HepG2 (cell line): ENCODE results near the gene FBXL7. TPM values are rescaled to one million over a fixed set of nuclear protein-coding genes. Genes with fewer than 3 reads are reported as not detected.

Experiments used
- ATAC-seq: fragments of 200-7000 bp; cut with Tn5 transposase; 3 replicates; pipeline ENCODE4 v1.9.1; 2020; ENCODE audit warnings: mild to moderate bottlenecking, moderate library complexity
- BruUV-seq: library from RNA; stranded (reverse); fragments of 400-500 nt; replicated peaks from 2 replicates; lab custom pipeline; 2021; lab: Mats Ljungman, UMichigan
- CTCF ChIA-PET: fragments of 300-600 bp; formaldehyde crosslinking; extraction: SDS; loops from one replicate; lab custom pipeline; 2021; ENCODE audit warnings: low total read pairs, inconsistent platforms, low intra/inter-chr PET ratio; lab: Yijun Ruan, JAX
- POLR2A ChIA-PET: fragments of 350-600 bp; sonication (Branson Sonifier 250); formaldehyde crosslinking; loops from one replicate; lab custom pipeline; 2020; ENCODE audit warnings: antibody characterized with exemption, inconsistent platforms; lab: Yijun Ruan, JAX
- DNase-seq: peaks from one replicate; pipeline ENCODE4 v3.0.0-alpha.2; 2015; ENCODE audit warnings: low spot score
- FAIRE-seq: peaks from 3 replicates; lab custom pipeline; 2011; peaks lifted over from hg19 to GRCh38; lab: Jason Lieb, UNC
- H2AFZ ChIP-seq: one replicate; pipeline ENCODE4 v1.6.1; 2011; ENCODE audit warnings: low read length, inconsistent platforms
- H3K27ac ChIP-seq: fragments of 300-600 bp; 3 replicates; pipeline ENCODE4 v1.8.0; 2011; ENCODE audit warnings: mixed run types, mild to moderate bottlenecking, mixed read lengths, low read length, inconsistent platforms; ENCODE audit not compliant: insufficient read depth; ENCODE audit errors: extremely low read length
- H3K27me3 ChIP-seq, 2 experiments: fragments of 200-600 bp in 1 of 2; 2 replicates in 1 of 2; 3 replicates in 1 of 2; pipeline versions ENCODE4 v1.6.0 to v1.8.0; 2011; ENCODE audit warnings: low read length in 2 of 2, mild to moderate bottlenecking in 2 of 2, moderate library complexity in 2 of 2, inconsistent platforms in 1 of 2; ENCODE audit not compliant: insufficient read depth in 2 of 2, control insufficient read depth in 1 of 2
- H3K36me3 ChIP-seq, 2 experiments: fragments of 200-600 bp in 1 of 2; replicated peaks in 1 of 2; 2 replicates in 1 of 2; 3 replicates in 1 of 2; pipeline versions ENCODE4 v1.5.1 to v1.8.0; 2011; ENCODE audit warnings: low read length in 2 of 2, inconsistent platforms in 1 of 2; ENCODE audit not compliant: insufficient read depth in 2 of 2, control insufficient read depth in 1 of 2
- H3K4me1 ChIP-seq: 2 replicates; pipeline ENCODE4 v1.5.1; 2012; ENCODE audit warnings: low read length, inconsistent platforms; ENCODE audit not compliant: insufficient read depth
- H3K4me2 ChIP-seq: 2 replicates; pipeline ENCODE4 v1.6.0; 2011; ENCODE audit warnings: low read depth, low read length, inconsistent platforms
- H3K4me3 ChIP-seq, 3 experiments: fragments of 200-600 bp in 1 of 3; sonication (generic), shearing (Covaris generic) in 1 of 3; replicated peaks in 1 of 3; 2 replicates each; pipeline ENCODE4 v1.5.1; 2011 to 2016; ENCODE audit warnings: low read length in 3 of 3, inconsistent platforms in 2 of 3, low read depth in 2 of 3, mild to moderate bottlenecking in 2 of 3, control low read depth in 1 of 3, mixed read lengths in 1 of 3; ENCODE audit not compliant: insufficient read depth in 1 of 3
- H3K79me2 ChIP-seq: one replicate; pipeline ENCODE4 v1.6.1; 2011; ENCODE audit warnings: low read length, inconsistent platforms; ENCODE audit not compliant: insufficient read depth
- H3K9ac ChIP-seq: 2 replicates; pipeline ENCODE4 v1.6.0; 2011; ENCODE audit warnings: mild to moderate bottlenecking, low read depth, low read length, inconsistent platforms; ENCODE audit not compliant: insufficient read depth
- H3K9me3 ChIP-seq: 2 replicates; pipeline ENCODE4 v1.5.1; 2012; ENCODE audit warnings: mild to moderate bottlenecking, low read length
- H4K20me1 ChIP-seq: 2 replicates; pipeline ENCODE4 v1.6.0; 2011; ENCODE audit warnings: inconsistent platforms, mild to moderate bottlenecking, low read length, moderate library complexity; ENCODE audit not compliant: insufficient read depth
- ARID5B ChIP-seq: IDR thresholded peaks from 2 replicates; pipeline ENCODE4 v1.4.0; 2020; ENCODE audit warnings: mild to moderate bottlenecking, missing genetic modification reagents
- GTF3A ChIP-seq: sonication (generic); formaldehyde crosslinking; conservative IDR thresholded peaks from 2 replicates; pipeline ENCODE4 v1.4.0; 2020; ENCODE audit warnings: mild to moderate bottlenecking, missing genetic modification reagents
- KLF16 ChIP-seq, 2 experiments: sonication (generic) in 1 of 2; formaldehyde crosslinking in 1 of 2; IDR thresholded peaks; 2 replicates each; pipeline versions ENCODE4 v1.6.1 to v1.8.0; 2016 to 2023; ENCODE audit warnings: missing genetic modification reagents in 2 of 2, missing compliant biosample characterization in 1 of 2
- MAFF ChIP-seq: IDR thresholded peaks from 2 replicates; pipeline ENCODE4 v1.6.1; 2011; ENCODE audit warnings: low read depth, low read length, improper control_type of control experiment
- MAFK ChIP-seq, 2 experiments: IDR thresholded peaks in 1 of 2; conservative IDR thresholded peaks in 1 of 2; 2 replicates each; pipeline ENCODE4 v1.6.1; 2011; ENCODE audit warnings: improper control_type of control experiment in 2 of 2, low read length in 2 of 2
- NAIF1 ChIP-seq: sonication (generic); formaldehyde crosslinking; IDR thresholded peaks from 2 replicates; pipeline ENCODE4 v1.5.0; 2020; ENCODE audit warnings: mild to moderate bottlenecking, missing genetic modification reagents, borderline replicate concordance
- NBN ChIP-seq: fragments of 450-650 bp; conservative IDR thresholded peaks from 2 replicates; pipeline ENCODE4 v1.6.1; 2017
- SIN3B ChIP-seq: fragments of 150-350 bp; IDR thresholded peaks from 2 replicates; pipeline ENCODE4 v1.6.1; 2014; ENCODE audit warnings: low read length
- TOPORS ChIP-seq: sonication (generic); formaldehyde crosslinking; IDR thresholded peaks from 2 replicates; pipeline ENCODE4 v1.8.0; 2023; ENCODE audit warnings: mild to moderate bottlenecking, missing genetic modification reagents
- ZNF615 ChIP-seq: sonication (generic); formaldehyde crosslinking; IDR thresholded peaks from 2 replicates; pipeline ENCODE4 v1.5.0; 2020; ENCODE audit warnings: mild to moderate bottlenecking, missing genetic modification reagents, borderline replicate concordance
- ZNF839 ChIP-seq: sonication (generic); formaldehyde crosslinking; IDR thresholded peaks from 2 replicates; pipeline ENCODE4 v1.4.0; 2020; ENCODE audit warnings: missing genetic modification reagents, mild to moderate bottlenecking, borderline replicate concordance
- WGBS: methylation state at CpG from one replicate; pipeline ENCODE4 v1.1.6; 2017; ENCODE audit warnings: low lambda C conversion rate; 5-methylcytosine and 5-hydroxymethylcytosine counted together
- in situ Hi-C: cut with HindIII; loops from 2 replicates; pipeline ENCODE4 v1.10.0; 2017; ENCODE audit warnings: low pct_unique_long_range_greater_than_20kb; ENCODE audit not compliant: extremely low pct_ligation_motif_present
- intact Hi-C: fragments of 100-400 bp; cut with micrococcal nuclease; formaldehyde crosslinking; loops from one replicate; pipeline ENCODE4 v1.10.0; 2022; ENCODE audit not compliant: unreplicated experiment
- polyA plus RNA-seq, 8 experiments: library from polyadenylated mRNA; depleted of rRNA in 3 of 8; stranded (reverse) in 7 of 8; unstranded in 1 of 8; fragments of >200 nt; fragmentation: Illumina TruSeq in 4 of 8; extraction: Trizol in 4 of 8; gene quantifications; 2 replicates each; pipeline versions ENCODE4 v1.2.1 to v1.2.3, GENCODE V29; 2011 to 2016; ENCODE audit warnings: low read depth in 4 of 8, missing spikeins in 1 of 8, mixed read lengths in 1 of 8; ENCODE audit not compliant: insufficient read depth in 1 of 8
- total RNA-seq, 5 experiments: library from RNA; depleted of rRNA; stranded (reverse); fragments of >200 nt; fragmentation: Illumina TruSeq; extraction: Trizol; gene quantifications; 2 replicates each; pipeline ENCODE4 v1.2.3, GENCODE V29; 2016; ENCODE audit warnings: low read depth in 1 of 5
- TF ChIP-seq, protein P1 (sequence below): sonication (generic); formaldehyde crosslinking; IDR thresholded peaks from 2 replicates; pipeline ENCODE4 v1.8.1; 2023; ENCODE audit warnings: mild to moderate bottlenecking, moderate library complexity, missing genetic modification reagents

The FBXL7 gene
- total and polyA plus RNA-seq, 2 of the 13 experiments (the other 11 are each of a cell fraction or from before 2014, with no cell fraction given) = 0.07 TPM; not detected in 1

DNA sequence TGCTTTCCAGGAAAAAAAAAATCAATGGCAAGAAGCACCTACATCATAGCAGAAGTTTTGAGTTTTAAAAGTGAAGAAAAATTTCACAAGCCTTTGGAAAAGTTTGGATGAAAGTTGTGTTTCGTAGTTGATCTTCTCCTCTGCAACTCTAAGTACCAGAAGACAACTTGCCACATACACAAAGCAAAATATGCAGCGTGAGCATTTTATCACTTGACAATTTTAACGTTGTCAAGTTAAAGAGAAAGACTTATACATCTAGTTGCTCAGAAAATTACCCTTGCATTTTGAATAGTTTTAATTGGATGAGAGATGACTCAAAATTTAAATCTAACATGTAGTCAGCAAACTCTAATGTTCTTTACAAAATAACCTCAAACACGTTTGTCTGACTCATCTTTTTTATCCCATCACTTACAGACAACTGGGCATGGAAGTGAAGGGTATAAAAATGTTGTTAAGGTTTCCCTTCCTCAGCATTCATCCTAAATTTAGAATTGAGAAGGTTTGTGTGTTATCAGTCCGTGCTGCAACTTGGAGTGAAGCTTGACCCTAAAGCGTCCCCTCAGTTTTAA is 466.2 kb downstream of the FBXL7 start:
- H3K4me2 ChIP-seq = no peak overlapping the region
- intact Hi-C loops = no loop called here
- H3K9ac ChIP-seq = no peak overlapping the region
- CTCF ChIA-PET = no interaction called here
- H3K36me3 ChIP-seq = no peaks in the 10 kb centered on the region
- H3K4me3 ChIP-seq = no peak overlapping the region
- no TSS peak for BruUV-seq
- H4K20me1 ChIP-seq = no peaks in the 10 kb centered on the region
- H2AFZ ChIP-seq = no peak overlapping the region
- no peak for ATAC-seq
- peaks cover 6% of the 10 kb centered on the region; the same call in 1 of the 2 replicates for H3K9me3 ChIP-seq
- 2% methylated on average over 6 of the region's 6 CpGs for WGBS
- H3K4me1 ChIP-seq = no peaks in the 10 kb centered on the region
- TF ChIP-seq MAFF (peak; percentile 63), ZNF839 (CRISPR knock-in tag) (no peak), MAFK (conservative IDR thresholded peaks at IDR 0.05 in 1 of 2, IDR thresholded peaks at IDR 0.05 in 1 of 2; ENCODE audit: low read length in 2 of 2) (peak in 1 of 2 experiments; percentile 66; a peak in 2 of 4 replicates), NBN (no peak)
- TF ChIP-seq, all 625 proteins: peak for 2
- Histone ChIP-seq H3K27me3 (no peaks in the 10 kb centered on the region), H3K79me2 (no peaks in the 10 kb centered on the region), H3K27ac (no peak overlapping the region)
- FAIRE-seq (no peak), DNase-seq (no peak)
- POLR2A ChIA-PET = no interaction called here
- in situ Hi-C loops = no loop called here

GRCh38 chr5:15966651-15967050 is 466.7 kb downstream of the FBXL7 start:
- FAIRE-seq = no peak
- Histone ChIP-seq H3K36me3 (no peaks in the 10 kb centered on the region), H3K9me3 (peaks cover 8% of the 10 kb centered on the region; the same call in 1 of the 2 replicates), H3K4me1 (no peaks in the 10 kb centered on the region), H3K79me2 (no peaks in the 10 kb centered on the region), H3K27me3 (no peaks in the 10 kb centered on the region), H4K20me1 (no peaks in the 10 kb centered on the region), H3K4me3 (no peak overlapping the region), H3K9ac (no peak overlapping the region), H3K4me2 (no peak overlapping the region), H3K27ac (no peak overlapping the region), H2AFZ (no peak overlapping the region)
- POLR2A ChIA-PET = no interaction called here
- ATAC-seq = no peak
- no peak for DNase-seq
- CTCF ChIA-PET = no interaction called here
- in situ Hi-C loops = no loop called here
- intact Hi-C loops = no loop called here
- no TSS peak for BruUV-seq
- no peak for TF ChIP-seq GTF3A (CRISPR knock-in tag)
- TF ChIP-seq ZNF839 (CRISPR knock-in tag) = no peak
- no peak for TF ChIP-seq NAIF1
- no peak for TF ChIP-seq TOPORS (CRISPR knock-in tag)
- no peak for TF ChIP-seq ZNF615
- TF ChIP-seq, protein P1, sequence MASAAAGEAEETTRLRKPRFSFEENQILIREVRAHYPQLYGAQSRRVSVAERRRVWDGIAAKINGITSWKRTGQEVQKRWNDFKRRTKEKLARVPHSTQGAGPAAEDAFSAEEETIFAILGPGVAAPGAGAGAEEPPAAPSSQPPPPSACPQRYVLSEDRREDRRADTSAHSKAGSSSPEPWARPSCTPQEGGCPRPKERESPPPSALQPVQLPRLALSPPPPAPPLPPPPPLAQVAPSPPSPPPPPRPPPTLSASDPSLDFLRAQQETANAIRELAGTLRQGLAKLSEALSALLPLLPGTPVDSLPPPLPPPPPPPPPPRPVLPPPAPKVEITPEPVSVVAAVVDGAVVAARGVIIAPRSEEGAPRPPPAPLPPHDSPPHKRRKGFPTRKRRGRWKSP (CRISPR knock-in tag) = no peak
- no peak for TF ChIP-seq KLF16 (CRISPR knock-in tag; IDR thresholded peaks at IDR 0.05)
- TF ChIP-seq ARID5B (CRISPR knock-in tag) = no peak
- TF ChIP-seq SIN3B = no peak
